Measurements from ENCODE around the gene MRPL20.

DNA sequence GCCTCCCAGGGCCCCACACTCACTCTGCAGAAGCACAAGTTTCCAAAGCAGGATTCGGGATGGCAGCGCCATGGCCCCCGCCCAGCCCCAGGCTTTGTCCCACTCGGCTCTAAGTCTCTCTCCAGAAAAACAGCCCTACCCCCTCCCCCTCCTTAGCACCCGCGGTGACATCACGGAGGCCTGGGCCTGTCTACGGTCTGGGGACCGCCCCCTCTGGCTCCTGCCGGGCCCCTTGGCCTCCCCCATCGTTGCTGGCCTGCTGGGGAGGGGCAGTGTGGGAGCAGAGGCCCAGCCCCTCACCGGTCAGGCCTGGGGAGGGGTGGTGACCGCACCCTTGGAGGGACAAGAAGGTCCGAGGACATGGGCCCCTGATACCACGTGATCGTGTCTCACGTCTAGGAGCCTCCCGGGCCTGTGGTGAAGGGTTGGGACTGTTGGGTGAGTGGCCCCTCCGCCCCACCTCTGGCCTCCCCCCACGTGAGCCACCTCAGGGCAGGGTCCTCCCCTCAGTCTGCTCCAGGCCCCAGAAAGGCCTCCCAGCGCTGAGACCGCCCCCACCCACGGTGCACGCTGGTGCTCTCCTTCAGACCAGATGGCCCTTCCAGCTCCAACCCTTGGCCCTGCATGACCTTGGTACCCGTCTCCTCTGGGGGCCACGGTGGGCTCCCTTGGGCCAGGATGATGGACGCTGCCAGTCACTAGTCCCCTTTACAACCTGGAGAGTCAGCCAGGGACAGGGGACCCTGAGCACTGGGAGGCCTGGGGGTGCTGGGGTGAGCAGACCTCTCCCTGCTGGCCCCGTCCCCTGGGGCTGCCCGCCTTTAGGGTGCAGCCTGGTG, 48.4 kb downstream of the MRPL20 start, which contains the start of gene MXRA8:
- TF ChIP-seq, protein P1, sequence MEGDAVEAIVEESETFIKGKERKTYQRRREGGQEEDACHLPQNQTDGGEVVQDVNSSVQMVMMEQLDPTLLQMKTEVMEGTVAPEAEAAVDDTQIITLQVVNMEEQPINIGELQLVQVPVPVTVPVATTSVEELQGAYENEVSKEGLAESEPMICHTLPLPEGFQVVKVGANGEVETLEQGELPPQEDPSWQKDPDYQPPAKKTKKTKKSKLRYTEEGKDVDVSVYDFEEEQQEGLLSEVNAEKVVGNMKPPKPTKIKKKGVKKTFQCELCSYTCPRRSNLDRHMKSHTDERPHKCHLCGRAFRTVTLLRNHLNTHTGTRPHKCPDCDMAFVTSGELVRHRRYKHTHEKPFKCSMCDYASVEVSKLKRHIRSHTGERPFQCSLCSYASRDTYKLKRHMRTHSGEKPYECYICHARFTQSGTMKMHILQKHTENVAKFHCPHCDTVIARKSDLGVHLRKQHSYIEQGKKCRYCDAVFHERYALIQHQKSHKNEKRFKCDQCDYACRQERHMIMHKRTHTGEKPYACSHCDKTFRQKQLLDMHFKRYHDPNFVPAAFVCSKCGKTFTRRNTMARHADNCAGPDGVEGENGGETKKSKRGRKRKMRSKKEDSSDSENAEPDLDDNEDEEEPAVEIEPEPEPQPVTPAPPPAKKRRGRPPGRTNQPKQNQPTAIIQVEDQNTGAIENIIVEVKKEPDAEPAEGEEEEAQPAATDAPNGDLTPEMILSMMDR (IDR thresholded peaks at IDR 0.05): no peak
- TF ChIP-seq RCOR1 (IDR thresholded peaks at IDR 0.05; ENCODE audit: low read length): no peak
- no peak for TF ChIP-seq EZH2phosphoT487 (IDR thresholded peaks at IDR 0.05; ENCODE audit: borderline replicate concordance, low read depth)
- TF ChIP-seq, protein P2, sequence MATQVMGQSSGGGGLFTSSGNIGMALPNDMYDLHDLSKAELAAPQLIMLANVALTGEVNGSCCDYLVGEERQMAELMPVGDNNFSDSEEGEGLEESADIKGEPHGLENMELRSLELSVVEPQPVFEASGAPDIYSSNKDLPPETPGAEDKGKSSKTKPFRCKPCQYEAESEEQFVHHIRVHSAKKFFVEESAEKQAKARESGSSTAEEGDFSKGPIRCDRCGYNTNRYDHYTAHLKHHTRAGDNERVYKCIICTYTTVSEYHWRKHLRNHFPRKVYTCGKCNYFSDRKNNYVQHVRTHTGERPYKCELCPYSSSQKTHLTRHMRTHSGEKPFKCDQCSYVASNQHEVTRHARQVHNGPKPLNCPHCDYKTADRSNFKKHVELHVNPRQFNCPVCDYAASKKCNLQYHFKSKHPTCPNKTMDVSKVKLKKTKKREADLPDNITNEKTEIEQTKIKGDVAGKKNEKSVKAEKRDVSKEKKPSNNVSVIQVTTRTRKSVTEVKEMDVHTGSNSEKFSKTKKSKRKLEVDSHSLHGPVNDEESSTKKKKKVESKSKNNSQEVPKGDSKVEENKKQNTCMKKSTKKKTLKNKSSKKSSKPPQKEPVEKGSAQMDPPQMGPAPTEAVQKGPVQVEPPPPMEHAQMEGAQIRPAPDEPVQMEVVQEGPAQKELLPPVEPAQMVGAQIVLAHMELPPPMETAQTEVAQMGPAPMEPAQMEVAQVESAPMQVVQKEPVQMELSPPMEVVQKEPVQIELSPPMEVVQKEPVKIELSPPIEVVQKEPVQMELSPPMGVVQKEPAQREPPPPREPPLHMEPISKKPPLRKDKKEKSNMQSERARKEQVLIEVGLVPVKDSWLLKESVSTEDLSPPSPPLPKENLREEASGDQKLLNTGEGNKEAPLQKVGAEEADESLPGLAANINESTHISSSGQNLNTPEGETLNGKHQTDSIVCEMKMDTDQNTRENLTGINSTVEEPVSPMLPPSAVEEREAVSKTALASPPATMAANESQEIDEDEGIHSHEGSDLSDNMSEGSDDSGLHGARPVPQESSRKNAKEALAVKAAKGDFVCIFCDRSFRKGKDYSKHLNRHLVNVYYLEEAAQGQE (IDR thresholded peaks at IDR 0.05; ENCODE audit: low read depth, low read length): no peak
- TF ChIP-seq, protein P3, sequence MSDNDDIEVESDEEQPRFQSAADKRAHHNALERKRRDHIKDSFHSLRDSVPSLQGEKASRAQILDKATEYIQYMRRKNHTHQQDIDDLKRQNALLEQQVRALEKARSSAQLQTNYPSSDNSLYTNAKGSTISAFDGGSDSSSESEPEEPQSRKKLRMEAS (IDR thresholded peaks at IDR 0.05; ENCODE audit: low read depth): no peak
- TF ChIP-seq POLR2AphosphoS5 (IDR thresholded peaks at IDR 0.05; ENCODE audit: low read depth, low read length): no peak
- TF ChIP-seq YY1 (IDR thresholded peaks at IDR 0.05; ENCODE audit: low read depth): no peak

Measured in SK-N-SH (cell line).